CD4-positive, alpha-beta T cell treated with Interleukin-6 for 4 hours (primary cell): Measurements from ENCODE around the gene CAPSL.
"Not testable (repeated sequence)": the region's sequence is repeated elsewhere in the genome, so short reads cannot be mapped to it uniquely, and the experiment has no call there.

Experiments used
- DNase-seq: peaks from one replicate; pipeline ENCODE4 v3.0.0-alpha.2; 2020; ENCODE audit warnings: mixed read lengths

The CAPSL gene

GRCh38 chr5:35938568-35939227 is at the start of gene CAPSL:
CAPSL (minus strand) TSS chr5:35938622; CDS start chr5:35921120, 17,502 bp downstream.
- no peak for DNase-seq

GRCh38 chr5:35987776-35988175 is 49.4 kb upstream of the CAPSL start:
- DNase-seq: no peak

- no peak for DNase-seq
These were observed 41.3 kb upstream of the CAPSL start for GRCh38 chr5:35979715-35980114.

DNA sequence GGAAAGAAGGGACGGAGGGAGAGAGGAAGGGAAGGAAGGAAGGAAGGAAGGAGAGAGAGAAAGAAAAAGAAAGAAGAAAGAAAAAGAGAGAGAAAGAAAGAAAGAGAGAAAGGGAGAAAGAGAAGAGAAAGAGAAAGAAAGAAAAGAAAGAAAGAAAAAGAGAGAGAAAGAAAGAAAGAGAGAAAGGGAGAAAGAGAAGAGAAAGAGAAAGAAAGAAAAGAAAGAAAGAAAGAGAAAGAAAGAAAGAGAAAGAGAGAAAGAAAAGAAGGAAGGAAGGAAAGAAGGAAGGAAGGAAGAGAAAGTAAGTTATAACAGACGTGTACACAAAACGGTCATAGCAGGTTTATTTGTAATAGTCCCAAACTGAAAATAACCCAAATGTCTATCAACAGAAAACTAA is 38.4 kb upstream of the CAPSL start:
- not testable (repeated sequence) for DNase-seq

DNA sequence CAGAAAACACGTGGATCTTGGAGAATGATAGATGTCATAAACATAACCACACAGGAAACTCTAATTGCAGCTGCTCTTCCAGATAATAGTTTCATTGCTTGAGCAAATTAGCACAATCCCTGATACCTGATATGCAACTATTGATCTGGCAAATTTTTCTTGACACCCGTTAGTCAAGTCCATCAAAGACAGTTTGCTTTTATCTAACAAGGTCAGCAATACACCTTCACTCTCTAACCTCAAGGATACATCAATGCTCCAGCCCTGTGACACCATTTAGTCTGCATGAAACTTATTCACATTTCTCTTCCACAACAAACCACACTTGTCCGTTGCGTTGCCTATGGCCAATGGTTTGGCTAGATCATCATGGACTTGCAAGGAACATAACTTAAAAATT is 36.1 kb upstream of the CAPSL start:
- DNase-seq: no peak

GRCh38 chr5:35971878-35972210 is 33.4 kb upstream of the CAPSL start:
- DNase-seq: no peak

GRCh38 chr5:35971186-35971877 is 32.9 kb upstream of the CAPSL start:
- DNase-seq: no peak

DNA sequence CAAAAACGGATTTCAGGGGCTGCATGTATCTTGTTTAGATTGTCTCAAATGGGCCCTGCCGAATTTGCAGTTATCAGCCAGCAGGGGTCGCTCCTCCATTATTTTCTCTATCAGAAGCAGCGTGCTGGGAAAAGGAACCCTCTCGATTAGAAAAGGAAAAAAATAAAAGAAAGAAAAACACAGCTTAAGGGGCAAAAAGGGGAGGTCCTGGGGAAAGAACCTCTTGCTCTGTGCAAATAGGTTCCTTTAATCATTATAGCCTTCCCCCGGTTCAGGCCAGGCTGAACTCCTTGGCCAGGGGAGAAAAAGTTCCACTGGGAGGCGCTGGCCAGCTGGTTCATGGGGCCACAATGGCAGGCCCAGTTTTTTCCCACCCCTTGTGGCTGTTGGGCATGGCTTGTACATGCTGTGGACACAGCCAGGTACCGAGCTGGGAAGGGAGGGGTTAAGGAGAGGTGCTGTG is 25.0 kb upstream of the CAPSL start:
- DNase-seq: no peak

GRCh38 chr5:35960328-35960727 is 21.9 kb upstream of the CAPSL start:
- no peak for DNase-seq

GRCh38 chr5:35956429-35956828 is 18.0 kb upstream of the CAPSL start:
- DNase-seq: no peak

GRCh38 chr5:35954175-35954574 is 15.8 kb upstream of the CAPSL start:
- no peak for DNase-seq

- no peak for DNase-seq
These were observed 8.7 kb upstream of the CAPSL start for GRCh38 chr5:35947085-35947484.

DNA sequence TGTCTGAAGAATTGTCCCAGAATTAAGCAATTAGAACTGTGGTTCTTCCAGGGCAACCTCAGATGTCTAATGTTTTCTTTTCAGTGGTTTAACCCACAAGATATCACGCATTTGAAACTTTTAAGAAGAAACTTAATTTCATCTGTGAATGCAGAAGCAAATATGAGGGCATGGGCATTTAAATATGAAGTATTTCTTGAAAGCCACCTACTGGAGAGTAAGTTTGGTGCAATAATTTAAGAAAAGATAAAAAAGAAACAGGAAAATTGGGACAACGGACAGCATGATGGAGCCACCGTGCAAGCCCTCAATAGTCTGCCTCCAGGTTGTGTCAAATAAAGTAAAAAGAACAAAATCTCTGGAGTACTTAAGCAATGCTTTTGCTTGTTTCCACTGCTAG is 1.2 kb upstream of the CAPSL start:
- DNase-seq: no peak

DNA sequence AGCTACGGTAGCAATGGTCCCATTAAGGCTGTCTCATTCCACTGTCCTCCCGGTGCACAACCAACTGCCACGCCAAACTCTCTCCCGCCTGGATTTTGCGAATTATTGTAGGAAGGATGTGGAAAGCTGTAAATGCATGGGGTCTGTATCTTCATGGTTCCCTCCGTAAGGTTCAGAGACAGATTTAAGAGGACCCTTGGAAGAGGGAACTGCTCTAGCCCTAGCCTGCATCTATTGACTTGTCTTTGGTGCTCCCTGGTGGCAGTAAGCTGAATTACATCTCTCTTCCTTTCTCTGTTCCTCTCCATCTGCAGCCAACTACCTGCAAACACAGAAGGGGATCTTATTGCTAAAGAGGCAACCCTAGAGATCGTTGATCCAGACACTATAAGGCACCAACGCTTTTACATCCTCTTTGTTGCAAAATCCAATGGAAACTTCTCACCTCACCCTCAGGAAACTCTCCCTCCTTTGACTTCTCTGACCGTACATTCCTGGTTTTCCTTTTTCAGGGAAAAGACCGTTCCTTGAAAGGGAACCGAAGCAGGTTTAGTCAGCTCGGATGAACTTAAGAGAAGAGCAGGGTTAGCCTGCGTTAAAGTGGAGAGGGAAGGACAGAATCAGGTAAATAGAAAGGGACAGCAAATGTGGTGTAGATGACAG is 11.9 kb downstream of the CAPSL start:
- peak; percentile 73 for DNase-seq

DNA sequence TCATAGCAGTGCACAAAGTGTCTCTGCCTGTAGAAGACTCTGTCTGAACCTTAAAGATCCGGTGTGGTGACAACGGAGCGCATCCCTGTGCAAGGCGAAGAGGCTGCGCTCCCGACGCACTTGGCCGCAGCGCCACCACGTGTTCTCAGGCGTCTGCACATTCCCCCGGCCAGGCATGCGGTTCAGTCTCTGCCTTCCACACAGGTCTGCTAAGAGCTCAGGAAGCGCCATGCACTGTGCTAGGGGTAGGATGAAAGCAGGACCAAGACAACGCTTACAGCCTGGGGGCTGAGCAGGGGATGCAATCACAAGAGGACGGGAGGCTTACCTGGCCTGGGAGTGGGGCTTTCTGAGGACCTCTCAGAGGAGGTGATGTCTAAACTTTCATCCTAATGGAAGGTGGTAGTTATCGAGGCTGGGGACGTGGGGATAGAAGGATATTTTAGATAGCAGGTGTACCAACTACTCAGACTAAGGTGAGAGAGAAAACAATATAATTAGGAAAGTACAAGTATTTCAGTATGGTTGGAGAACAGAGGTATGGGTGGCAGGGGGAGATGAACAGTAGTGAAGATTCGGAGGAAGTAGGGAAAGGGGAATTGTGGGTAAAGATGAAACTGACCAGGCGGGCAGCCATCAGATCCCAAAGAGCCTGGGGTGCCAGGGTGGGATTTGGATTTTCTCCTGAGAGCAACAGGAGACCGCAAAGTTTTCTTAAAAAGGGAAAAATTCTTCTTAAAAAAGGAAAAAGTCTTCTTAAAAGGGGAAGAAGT is 13.3 kb downstream of the CAPSL start:
- DNase-seq: peak; percentile 94

GRCh38 chr5:35924122-35924949 is 14.1 kb downstream of the CAPSL start:
- peak; percentile 34 for DNase-seq

GRCh38 chr5:35922468-35922867 is 16.0 kb downstream of the CAPSL start:
- no peak for DNase-seq

DNA sequence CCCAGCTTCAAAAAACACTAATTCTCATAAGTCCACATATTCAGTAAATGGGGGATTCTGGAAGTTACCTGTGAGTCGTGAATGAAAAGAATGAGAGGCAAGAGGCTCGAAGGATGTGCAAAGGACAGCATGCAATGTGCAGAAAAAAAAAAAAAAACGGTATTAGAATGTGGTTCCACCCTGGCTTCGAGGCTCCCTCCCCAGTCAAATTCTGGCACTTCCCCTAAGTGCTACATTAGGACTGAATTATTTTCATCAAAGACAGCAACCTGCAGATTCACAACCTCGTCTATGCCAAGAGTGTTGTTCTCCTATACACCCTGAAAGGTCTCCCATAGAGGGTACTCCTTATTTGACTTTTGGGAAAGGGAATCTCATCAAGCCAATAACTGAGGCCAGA is 16.5 kb downstream of the CAPSL start:
- DNase-seq: peak; percentile 22

DNA sequence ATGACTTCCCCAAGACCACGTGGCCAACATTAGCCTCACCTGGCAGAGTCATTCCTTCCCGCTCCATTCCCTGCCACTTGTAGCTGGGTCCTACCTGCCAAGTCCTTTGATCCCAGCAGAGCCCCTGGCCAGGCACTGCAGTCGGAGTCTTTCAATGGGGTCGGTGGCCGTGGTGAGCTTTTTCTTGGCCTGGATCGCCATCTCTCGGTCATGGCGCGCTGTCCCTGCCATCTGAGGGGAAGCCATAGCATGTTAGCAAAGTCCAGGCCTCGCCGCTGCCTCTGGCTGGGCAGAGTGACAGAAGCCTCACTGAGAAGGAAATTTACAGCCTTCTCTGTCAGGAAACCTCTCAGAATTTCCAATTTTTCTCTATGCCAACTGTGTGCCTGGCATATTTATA is 17.5 kb downstream of the CAPSL start:
- no peak for DNase-seq

- DNase-seq: no peak
These were observed 19.2 kb downstream of the CAPSL start for GRCh38 chr5:35919191-35919590.

- no peak for DNase-seq
These were observed 29.6 kb downstream of the CAPSL start for GRCh38 chr5:35908814-35909213.

DNA sequence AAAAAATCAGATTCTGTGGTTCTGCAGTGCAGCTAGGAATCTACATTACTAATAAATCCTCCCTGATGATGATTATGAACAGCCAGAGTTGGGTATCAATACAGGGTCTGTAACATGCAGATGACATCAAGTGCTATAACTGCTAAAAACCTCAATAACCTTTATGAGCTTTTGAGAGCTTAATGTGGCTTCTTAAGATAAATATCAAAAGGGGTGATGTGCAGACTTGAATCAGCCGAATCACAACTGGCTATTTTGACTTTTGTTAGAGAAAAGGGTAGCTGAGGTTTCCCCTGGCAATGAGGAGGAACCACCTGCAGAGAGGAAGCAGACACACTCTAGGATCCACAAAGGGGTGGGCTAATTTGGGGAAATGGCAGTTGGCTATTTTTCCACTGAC is 30.2 kb downstream of the CAPSL start:
- DNase-seq: no peak
